OCI-M2 (cell line): Measurements from ENCODE around the gene MUC5AC.

Experiments
- DNase-seq: peaks from one replicate; lab custom pipeline; 2025; ENCODE audit not compliant: unreplicated experiment; lab: John Stamatoyannopoulos, UW

The MUC5AC gene

DNA sequence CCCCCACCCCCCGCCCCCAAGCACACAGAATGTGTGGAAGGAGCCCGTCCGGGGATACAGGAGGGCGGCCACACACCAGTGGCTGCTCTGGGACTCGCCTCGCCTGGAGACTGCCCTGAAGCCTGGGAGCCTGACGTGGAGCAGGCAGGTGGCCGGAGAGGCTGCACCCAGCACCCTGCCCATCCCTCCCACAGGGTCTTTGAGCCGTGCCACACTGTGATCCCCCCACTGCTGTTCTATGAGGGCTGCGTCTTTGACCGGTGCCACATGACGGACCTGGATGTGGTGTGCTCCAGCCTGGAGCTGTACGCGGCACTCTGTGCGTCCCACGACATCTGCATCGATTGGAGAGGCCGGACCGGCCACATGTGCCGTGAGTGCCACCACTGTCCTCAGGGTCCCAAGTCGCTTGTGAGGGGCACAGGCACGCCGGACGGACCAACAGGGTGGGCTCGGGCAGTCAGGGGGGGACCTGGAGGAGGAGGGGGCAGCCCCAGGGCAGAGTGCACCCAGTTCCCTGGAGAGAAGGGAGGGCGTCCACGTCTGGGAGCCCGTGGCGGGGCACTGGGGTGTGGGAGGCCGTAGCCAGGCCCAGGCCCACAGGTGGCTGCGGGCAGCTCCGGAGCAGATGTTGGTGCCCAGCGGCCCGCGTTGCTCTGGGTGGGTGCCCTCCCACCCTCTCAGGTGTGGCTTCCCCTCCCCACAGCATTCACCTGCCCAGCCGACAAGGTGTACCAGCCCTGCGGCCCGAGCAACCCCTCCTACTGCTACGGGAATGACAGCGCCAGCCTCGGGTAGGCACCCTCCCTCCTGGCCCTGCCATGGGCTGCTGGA lies 38.1 kb downstream of the MUC5AC start:
- DNase-seq, result no peak

- no peak for DNase-seq
These were observed 39.0 kb downstream of the MUC5AC start for GRCh38 chr11:1196516-1197391.

DNA sequence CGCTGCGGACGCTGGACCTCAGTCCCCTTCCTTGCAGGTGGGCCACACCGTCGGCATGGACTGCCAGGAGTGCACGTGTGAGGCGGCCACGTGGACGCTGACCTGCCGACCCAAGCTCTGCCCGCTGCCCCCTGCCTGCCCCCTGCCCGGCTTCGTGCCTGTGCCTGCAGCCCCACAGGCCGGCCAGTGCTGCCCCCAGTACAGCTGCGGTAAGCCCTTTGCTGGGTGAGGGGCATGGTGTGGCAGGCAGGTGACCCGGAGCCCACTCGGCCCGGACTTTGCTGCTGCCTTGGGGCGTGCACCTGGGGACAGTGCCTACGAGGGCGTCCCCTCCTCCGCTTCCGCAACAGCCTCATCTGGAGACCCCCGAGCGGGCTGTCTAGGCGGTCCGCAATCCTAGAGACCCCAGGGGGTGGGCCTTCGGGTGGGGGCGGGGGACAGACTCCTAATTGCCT lies 39.7 kb downstream of the MUC5AC start:
- DNase-seq, result no peak

DNA sequence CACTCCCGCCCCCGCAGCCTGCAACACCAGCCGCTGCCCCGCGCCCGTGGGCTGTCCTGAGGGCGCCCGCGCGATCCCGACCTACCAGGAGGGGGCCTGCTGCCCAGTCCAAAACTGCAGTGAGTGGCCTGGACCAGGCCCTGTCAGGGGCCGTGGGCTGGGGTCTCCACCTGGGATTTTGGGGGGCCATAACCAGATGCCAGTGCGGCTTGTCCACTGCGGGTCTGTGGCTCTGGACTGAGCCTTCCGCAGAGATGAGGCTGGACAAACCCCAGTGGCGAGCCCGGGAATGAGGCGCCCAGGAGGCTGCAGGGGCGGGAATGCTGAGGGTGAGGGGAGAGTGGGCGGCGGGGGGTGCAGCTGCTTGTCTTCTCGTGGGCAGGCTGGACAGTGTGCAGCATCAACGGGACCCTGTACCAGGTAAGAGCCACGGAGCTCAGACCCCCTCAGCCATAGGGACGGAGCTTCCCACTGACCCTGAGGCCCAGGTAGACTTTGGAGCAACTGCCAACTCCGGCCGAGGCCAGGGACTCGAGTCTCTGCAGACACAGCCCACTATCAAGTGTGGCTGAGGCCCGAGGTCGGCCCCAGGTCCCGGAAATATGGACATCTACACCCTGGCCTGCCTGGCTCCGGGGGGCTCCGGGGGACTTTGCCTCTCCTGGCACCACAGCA lies 40.3 kb downstream of the MUC5AC start:
- DNase-seq, result no peak

- no peak for DNase-seq
These were observed 40.9 kb downstream of the MUC5AC start for GRCh38 chr11:1198561-1199240.

DNA sequence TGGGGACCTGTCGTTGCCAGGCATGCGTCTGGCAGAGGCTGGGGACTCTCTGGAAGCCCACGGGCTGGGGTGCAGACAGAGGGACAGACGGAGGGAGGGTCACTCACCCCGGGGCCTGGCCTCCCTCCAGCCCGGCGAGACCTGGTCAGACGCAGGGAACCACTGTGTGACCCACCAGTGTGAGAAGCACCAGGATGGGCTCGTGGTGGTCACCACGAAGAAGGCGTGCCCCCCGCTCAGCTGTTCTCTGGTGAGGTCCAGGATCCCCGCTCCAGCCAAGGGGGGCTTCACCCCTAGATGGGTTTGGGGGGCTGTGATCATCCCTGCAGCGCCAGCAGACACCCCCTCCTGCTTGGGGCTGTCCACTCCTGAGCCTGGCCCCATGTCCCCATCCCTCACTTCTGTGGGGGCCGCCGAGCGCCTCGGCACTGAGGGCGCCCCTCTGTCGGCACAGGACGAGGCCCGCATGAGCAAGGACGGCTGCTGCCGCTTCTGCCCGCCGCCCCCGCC lies 41.5 kb downstream of the MUC5AC start:
- no peak for DNase-seq

DNA sequence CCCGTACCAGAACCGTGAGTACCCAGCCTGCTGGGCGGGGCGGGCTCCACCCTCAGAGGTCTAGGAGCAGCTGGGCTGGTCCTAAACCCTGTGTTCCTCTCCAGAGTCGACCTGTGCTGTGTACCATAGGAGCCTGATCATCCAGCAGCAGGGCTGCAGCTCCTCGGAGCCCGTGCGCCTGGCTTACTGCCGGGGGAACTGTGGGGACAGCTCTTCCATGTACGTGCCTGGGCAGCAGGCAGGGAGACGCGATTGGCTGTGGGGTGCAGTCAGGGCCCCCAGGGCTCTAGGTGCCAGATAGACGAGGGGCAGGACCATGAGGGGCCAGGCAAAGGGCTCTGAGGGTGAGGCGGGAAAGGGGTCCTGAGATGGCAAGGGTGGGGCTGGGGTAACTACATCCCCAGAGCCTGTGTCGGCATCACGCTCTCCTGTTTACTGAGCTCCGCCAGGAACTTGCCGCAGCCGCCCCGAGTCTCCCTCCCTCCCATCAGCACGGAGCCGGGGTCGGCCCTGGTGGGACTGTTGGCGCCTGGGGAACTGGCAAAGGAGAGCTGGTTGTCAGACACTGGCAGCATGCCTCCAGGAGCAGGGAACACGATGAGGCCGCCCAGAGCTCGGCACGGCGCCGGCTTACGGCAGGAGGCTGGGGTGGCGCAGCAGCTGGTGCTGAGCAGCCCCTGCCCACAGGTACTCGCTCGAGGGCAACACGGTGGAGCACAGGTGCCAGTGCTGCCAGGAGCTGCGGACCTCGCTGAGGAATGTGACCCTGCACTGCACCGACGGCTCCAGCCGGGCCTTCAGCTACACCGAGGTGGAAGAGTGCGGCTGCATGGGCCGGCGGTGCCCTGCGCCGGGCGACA lies 42.2 kb downstream of the MUC5AC start:
- no peak for DNase-seq

DNA sequence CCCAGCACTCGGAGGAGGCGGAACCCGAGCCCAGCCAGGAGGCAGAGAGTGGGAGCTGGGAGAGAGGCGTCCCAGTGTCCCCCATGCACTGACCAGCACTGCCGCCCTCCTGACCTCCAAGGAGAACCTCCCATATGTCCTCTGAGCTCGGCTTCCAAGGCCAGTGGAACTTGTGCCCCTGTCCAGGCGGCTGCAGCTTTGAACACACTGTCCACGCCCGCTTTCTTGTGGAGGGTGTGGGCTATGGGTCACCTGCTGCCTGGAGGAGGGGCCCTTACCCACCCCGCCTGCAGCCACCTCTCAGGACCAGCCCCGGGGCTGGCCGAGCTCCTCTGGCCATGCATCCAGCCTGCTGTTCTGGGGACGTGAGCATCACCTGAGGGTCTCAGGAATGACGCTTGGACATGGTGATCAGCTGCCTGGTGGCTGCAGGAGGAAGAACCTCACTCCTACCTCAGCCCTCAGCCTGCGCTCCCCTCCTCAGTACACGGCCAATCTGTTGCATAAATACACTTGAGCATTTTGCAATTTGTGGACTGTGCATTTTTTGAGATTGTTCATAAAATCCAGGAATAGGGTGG lies 42.9 kb downstream of the MUC5AC start:
- DNase-seq, result no peak

GRCh38 chr11:1201395-1202153 lies 43.8 kb downstream of the MUC5AC start:
- DNase-seq, result no peak

GRCh38 chr11:1202154-1202775 lies 44.5 kb downstream of the MUC5AC start:
- no peak for DNase-seq

GRCh38 chr11:1202776-1203504 lies 45.2 kb downstream of the MUC5AC start:
- DNase-seq, result peak; percentile 0

DNA sequence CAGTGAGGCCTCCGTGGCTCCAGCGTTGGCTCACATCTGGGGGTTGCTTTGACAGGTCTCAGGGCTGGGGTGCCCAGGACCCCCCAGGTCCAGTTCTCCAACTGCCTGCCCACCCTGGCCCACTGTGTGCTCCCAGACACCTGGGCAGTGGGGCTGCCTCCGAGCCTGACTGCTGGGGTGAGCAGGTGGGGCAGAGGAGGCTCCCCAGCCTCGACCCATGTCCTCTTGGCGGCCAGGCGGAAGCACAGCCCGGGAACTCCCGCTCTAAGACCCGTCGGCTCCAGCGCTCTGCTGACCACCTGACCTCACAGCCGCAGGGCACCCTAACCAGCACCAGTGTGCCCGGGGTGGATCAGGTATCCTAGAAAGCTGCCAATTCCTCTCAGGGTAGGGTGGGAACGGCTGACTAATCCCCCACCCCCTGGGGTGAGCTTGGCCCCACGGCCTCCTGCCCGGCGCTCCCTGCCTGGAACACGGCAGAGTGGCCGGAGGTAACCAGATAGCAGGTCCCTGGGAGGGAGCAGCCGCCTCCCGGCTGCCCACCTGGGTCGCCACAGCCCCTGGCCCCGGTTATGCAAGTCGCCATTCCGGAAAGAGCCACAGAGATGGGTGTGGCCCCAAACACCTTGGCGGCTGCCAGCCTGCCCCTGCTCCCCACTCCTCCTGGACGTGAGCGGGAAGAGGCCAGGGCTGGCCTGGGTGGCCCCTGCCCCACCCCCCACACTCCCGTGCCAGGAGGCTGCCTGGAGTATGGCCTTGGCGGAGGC lies 45.9 kb downstream of the MUC5AC start:
- no peak for DNase-seq

DNA sequence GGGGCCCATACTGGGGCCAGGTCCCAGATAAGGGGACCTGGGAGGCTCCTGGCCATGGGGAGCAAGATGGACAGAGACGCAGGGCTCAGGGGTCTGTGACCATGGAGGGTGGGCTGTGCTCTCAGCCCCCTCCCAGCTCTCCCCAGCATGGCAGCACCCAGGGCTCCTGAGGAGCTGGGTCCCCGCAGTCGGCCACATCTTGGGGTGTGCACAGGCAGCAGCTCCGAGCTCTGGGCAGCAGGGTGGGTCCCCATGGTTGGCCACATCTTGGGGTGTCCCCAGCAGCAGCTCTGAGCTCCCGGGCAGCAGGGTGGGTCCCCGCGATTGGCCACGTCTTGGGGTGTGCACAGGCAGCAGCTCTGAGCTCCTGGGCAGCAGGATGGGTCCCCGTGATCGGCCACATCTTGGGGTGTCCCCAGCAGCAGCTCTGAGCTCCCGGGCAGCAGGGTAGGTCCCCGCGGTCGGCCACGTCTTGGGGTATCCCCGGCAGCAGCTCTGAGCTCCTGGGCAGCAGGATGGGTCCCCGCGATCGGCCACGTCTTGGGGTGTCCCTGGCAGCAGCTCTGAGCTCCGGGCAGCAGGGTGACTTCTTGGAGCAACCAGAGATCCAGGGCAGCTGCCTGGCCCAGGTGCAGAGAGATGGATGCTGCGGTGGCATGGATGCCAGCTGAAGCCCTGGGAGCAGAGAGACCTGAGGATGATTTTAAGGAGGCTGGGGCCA lies 46.8 kb downstream of the MUC5AC start:
- no peak for DNase-seq

DNA sequence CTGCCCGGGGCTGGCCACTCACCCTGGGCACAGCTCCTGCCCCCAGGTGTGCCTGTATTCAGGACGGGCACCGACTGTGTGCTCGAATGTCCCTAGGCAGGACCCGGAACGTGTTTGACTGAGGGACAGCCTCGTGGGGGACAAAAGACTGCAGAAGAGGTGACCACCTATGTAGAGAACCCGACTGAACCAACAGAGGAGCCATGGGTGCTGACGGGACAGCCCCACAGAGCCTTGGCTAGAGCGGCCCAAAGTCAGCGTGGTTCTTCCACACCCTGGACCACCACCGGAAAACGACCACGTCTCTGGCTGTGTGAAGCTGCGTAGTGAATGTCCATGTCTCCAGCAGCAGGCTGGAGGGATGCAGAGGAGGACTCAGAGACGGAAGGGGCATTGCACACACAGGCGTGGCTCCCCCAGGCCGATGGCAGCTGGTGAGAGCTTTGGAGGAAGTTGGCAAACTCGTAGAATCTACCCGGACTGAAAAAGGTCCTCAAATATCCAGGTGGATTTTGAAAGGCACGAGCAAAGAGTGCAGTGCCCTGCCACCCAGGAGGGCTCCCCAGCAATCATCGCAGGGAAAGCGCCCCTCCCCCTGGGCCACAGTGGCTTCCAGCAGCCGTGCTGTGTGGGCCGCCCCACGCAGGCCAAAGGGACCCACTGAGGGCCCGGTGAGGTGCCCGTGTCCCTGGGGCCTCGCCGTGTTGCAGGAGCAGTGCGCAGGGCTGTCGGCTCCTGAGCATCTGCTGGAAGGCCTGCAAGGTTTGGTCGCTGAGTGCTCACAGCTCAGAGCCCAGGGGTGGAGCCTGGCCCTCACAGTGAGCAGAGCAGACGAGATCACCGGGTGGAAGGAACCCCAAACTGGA lies 47.6 kb downstream of the MUC5AC start:
- no peak for DNase-seq

- DNase-seq, result no peak
These were observed 48.2 kb downstream of the MUC5AC start for GRCh38 chr11:1205987-1206331.
